SU-DHL-6 (cell line): ENCODE measurements around the gene CHST9.

Experiments used
- CTCF ChIP-seq: fragments of 200-600 bp; sonication (generic); IDR thresholded peaks from one replicate; pipeline ENCODE4 v1.5.1; 2017; ENCODE audit warnings: antibody characterized with exemption, mild to moderate bottlenecking, low read length, moderate library complexity; ENCODE audit not compliant: insufficient read depth, poor library complexity, severe bottlenecking
- EZH2phosphoT487 ChIP-seq: fragments of 200-600 bp; sonication (generic), shearing (Covaris generic); conservative IDR thresholded peaks from 2 replicates; pipeline ENCODE4 v1.6.1; 2018; ENCODE audit warnings: mild to moderate bottlenecking, antibody characterized with exemption, low read length, moderate library complexity, mixed read lengths

- TF ChIP-seq CTCF, result no peak
- TF ChIP-seq EZH2phosphoT487, result no peak
Observed at GRCh38 chr18:27185025-27185763, at the start of gene CHST9.
